GM23338 (cell line): ENCODE results near the gene ZEB1. TPM values are rescaled to one million over a fixed set of nuclear protein-coding genes. Genes with fewer than 3 reads are reported as not detected.

Experiments used
- ATAC-seq: fragments of 200-7000 bp; cut with Tn5 transposase; 3 replicates; pipeline ENCODE4 v1.9.1; 2020
- DNase-seq: peaks from one replicate; pipeline ENCODE4 v3.0.0-alpha.2; 2015; ENCODE audit warnings: low spot score
- H2AFZ ChIP-seq: fragments of 200-600 bp; sonication (generic); 2 replicates; pipeline ENCODE4 v1.8.0; 2016; ENCODE audit warnings: antibody characterized with exemption, mild to moderate bottlenecking, moderate library complexity
- H3F3A ChIP-seq: fragments of 200-600 bp; sonication (generic); replicated peaks from 2 replicates; pipeline ENCODE4 v1.8.0; 2017; ENCODE audit warnings: antibody characterized with exemption, mixed run types, low read depth
- H3K27ac ChIP-seq: fragments of 200-600 bp; sonication (generic); 2 replicates; pipeline ENCODE4 v1.6.1; 2016; ENCODE audit warnings: low read depth
- H3K27me3 ChIP-seq: fragments of 200-600 bp; sonication (generic); 2 replicates; pipeline ENCODE4 v1.8.0; 2016; ENCODE audit warnings: mild to moderate bottlenecking, mixed run types, moderate library complexity; ENCODE audit not compliant: insufficient read depth
- H3K36me3 ChIP-seq: fragments of 200-600 bp; sonication (generic); 2 replicates; pipeline ENCODE4 v1.8.0; 2016; ENCODE audit warnings: mild to moderate bottlenecking; ENCODE audit not compliant: insufficient read depth
- H3K4me1 ChIP-seq: fragments of 200-600 bp; sonication (generic); 2 replicates; pipeline ENCODE4 v1.8.0; 2016; ENCODE audit warnings: mild to moderate bottlenecking, moderate library complexity; ENCODE audit not compliant: insufficient read depth
- H3K4me2 ChIP-seq: fragments of 200-600 bp; sonication (generic); 2 replicates; pipeline ENCODE4 v1.7.1; 2017; ENCODE audit warnings: mixed run types
- H3K4me3 ChIP-seq: fragments of 200-600 bp; sonication (generic); 2 replicates; pipeline ENCODE4 v1.6.1; 2016; ENCODE audit warnings: mixed run types
- H3K79me2 ChIP-seq: fragments of 200-600 bp; sonication (generic); replicated peaks from 2 replicates; pipeline ENCODE4 v1.8.0; 2017; ENCODE audit warnings: mild to moderate bottlenecking; ENCODE audit not compliant: insufficient read depth
- H3K9me2 ChIP-seq: fragments of 200-600 bp; sonication (generic); 2 replicates; pipeline ENCODE4 v1.8.0; 2017; ENCODE audit not compliant: insufficient read depth
- H4K20me1 ChIP-seq: fragments of 200-600 bp; sonication (generic); replicated peaks from 2 replicates; pipeline ENCODE4 v1.8.0; 2017; ENCODE audit warnings: mild to moderate bottlenecking; ENCODE audit not compliant: insufficient read depth
- H3K27ac Mint-ChIP-seq: 2 replicates; pipeline ENCODE4 v1.8.0; 2020; ENCODE audit warnings: inconsistent platforms, mild to moderate bottlenecking, moderate library complexity, mixed read lengths
- H3K27me3 Mint-ChIP-seq: 3 replicates; pipeline ENCODE4 v1.8.0; 2022; ENCODE audit warnings: low read depth, mild to moderate bottlenecking, moderate library complexity, mixed read lengths, inconsistent platforms; ENCODE audit not compliant: insufficient read depth, poor library complexity
- H3K36me3 Mint-ChIP-seq: 3 replicates; pipeline ENCODE4 v1.8.0; 2021; ENCODE audit warnings: low read depth, mild to moderate bottlenecking, inconsistent platforms, moderate library complexity, mixed read lengths
- H3K4me1 Mint-ChIP-seq: 3 replicates; pipeline ENCODE4 v1.8.0; 2020; ENCODE audit warnings: mild to moderate bottlenecking, inconsistent platforms, mixed read lengths
- H3K4me3 Mint-ChIP-seq: 3 replicates; pipeline ENCODE4 v1.8.0; 2021; ENCODE audit warnings: moderate library complexity, mild to moderate bottlenecking, inconsistent platforms, mixed read lengths
- H3K9me3 Mint-ChIP-seq: 3 replicates; pipeline ENCODE4 v1.8.0; 2020; ENCODE audit warnings: moderate library complexity, mild to moderate bottlenecking, inconsistent platforms, mixed read lengths
- CREB1 ChIP-seq: fragments of 250-450 bp; sonication (Bioruptor Pico); IDR thresholded peaks from 2 replicates; pipeline ENCODE4 v1.5.0; 2020; ENCODE audit warnings: low read depth, mild to moderate bottlenecking, moderate library complexity
- EZH2 ChIP-seq: fragments of 200-600 bp; sonication (generic); IDR thresholded peaks from one replicate; pipeline ENCODE4 v1.8.0; 2017; ENCODE audit warnings: antibody characterized with exemption, mild to moderate bottlenecking, low read depth; ENCODE audit not compliant: unreplicated experiment
- EZH2phosphoT487 ChIP-seq: fragments of 200-600 bp; sonication (generic); IDR thresholded peaks from one replicate; pipeline ENCODE4 v1.8.1; 2018; ENCODE audit warnings: antibody characterized with exemption; ENCODE audit not compliant: unreplicated experiment
- JUNB ChIP-seq: IDR thresholded peaks from one replicate; pipeline ENCODE4 v1.6.1; 2016; ENCODE audit warnings: antibody characterized with exemption; ENCODE audit not compliant: unreplicated experiment
- NANOG ChIP-seq: IDR thresholded peaks from 2 replicates; pipeline ENCODE4 v1.6.1; 2016; ENCODE audit warnings: antibody characterized with exemption, borderline replicate concordance
- POLR2AphosphoS5 ChIP-seq: IDR thresholded peaks from 2 replicates; pipeline ENCODE4 v1.6.1; 2016; ENCODE audit warnings: antibody characterized with exemption, low read depth
- REST ChIP-seq: IDR thresholded peaks from one replicate; pipeline ENCODE4 v1.6.1; 2018; ENCODE audit warnings: antibody characterized with exemption; ENCODE audit not compliant: unreplicated experiment
- STAT1 ChIP-seq: IDR thresholded peaks from one replicate; pipeline ENCODE4 v1.6.1; 2016; ENCODE audit warnings: antibody characterized with exemption; ENCODE audit not compliant: unreplicated experiment
- ZNF114 ChIP-seq: fragments of 250-450 bp; sonication (Bioruptor Pico); IDR thresholded peaks from 2 replicates; pipeline ENCODE4 v1.5.0; 2020; ENCODE audit warnings: mild to moderate bottlenecking, moderate library complexity
- ZNF331 ChIP-seq: fragments of 250-450 bp; sonication (Bioruptor Pico); IDR thresholded peaks from 2 replicates; pipeline ENCODE4 v1.5.0; 2020; ENCODE audit warnings: low read depth, mild to moderate bottlenecking, moderate library complexity
- polyA plus RNA-seq: library from polyadenylated mRNA; unstranded; fragments of >200 nt; fragmentation: Nextera tagmentation; extraction: Ambion mirVana; gene quantifications from 2 replicates; pipeline ENCODE4 v1.2.1, GENCODE V29; 2016
- total RNA-seq: library from RNA; depleted of rRNA; stranded (reverse); fragments of >200 nt; shearing (Covaris generic); gene quantifications from 2 replicates; pipeline ENCODE4 v1.2.3, GENCODE V29; 2014
- TF ChIP-seq, protein P1 (sequence below), 2 experiments: fragments of 200-600 bp in 1 of 2; sonication (generic) in 1 of 2; conservative IDR thresholded peaks; 2 replicates each; pipeline versions ENCODE4 v1.5.1 to v1.6.1; 2016 to 2017; ENCODE audit warnings: antibody characterized with exemption in 2 of 2, low read depth in 2 of 2, mild to moderate bottlenecking in 2 of 2, moderate library complexity in 1 of 2
- TF ChIP-seq, protein P2 (sequence below): IDR thresholded peaks from 2 replicates; pipeline ENCODE4 v1.6.1; 2016; ENCODE audit warnings: antibody characterized with exemption

The ZEB1 gene
- total and polyA plus RNA-seq, 2 experiments from 2014 or later, result 0.16 to 0.45 TPM

DNA sequence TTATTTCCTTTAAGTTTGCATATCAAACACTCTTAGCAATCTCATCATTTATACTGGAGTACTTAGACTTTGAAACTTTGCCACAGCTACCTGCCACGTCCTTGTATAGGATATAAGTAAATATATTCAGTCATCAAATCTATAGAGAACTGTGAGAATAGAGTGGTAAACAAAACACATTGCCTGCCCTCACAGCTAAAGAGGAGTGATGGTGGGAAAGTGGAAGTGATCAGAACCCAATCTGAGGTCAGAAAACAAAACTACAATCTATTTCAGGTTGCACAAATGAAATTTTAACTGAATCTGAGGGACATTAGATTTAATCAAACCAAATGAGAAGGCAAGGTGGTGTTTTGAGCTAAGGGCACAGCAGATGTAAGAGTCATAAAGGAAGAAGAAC is 74.8 kb downstream of the ZEB1 start:
- H3K9me2 ChIP-seq, result no peaks in the 10 kb centered on the region
- no peak for TF ChIP-seq POLR2AphosphoS5
- TF ChIP-seq JUNB, result no peak
- no peak for TF ChIP-seq EZH2phosphoT487
- TF ChIP-seq, protein P1, sequence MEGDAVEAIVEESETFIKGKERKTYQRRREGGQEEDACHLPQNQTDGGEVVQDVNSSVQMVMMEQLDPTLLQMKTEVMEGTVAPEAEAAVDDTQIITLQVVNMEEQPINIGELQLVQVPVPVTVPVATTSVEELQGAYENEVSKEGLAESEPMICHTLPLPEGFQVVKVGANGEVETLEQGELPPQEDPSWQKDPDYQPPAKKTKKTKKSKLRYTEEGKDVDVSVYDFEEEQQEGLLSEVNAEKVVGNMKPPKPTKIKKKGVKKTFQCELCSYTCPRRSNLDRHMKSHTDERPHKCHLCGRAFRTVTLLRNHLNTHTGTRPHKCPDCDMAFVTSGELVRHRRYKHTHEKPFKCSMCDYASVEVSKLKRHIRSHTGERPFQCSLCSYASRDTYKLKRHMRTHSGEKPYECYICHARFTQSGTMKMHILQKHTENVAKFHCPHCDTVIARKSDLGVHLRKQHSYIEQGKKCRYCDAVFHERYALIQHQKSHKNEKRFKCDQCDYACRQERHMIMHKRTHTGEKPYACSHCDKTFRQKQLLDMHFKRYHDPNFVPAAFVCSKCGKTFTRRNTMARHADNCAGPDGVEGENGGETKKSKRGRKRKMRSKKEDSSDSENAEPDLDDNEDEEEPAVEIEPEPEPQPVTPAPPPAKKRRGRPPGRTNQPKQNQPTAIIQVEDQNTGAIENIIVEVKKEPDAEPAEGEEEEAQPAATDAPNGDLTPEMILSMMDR (conservative IDR thresholded peaks at IDR 0.05; ENCODE audit: low read depth in 2 of 2), result no peak
- TF ChIP-seq NANOG, result no peak
- no peak for TF ChIP-seq REST
- H3K79me2 ChIP-seq, result no peaks in the 10 kb centered on the region
- H3K27ac ChIP-seq, result no peak overlapping the region
- H3K36me3 ChIP-seq, result no peaks in the 10 kb centered on the region
- peaks cover 20% of the 10 kb centered on the region for H3K4me1 ChIP-seq
- no peaks in the 10 kb centered on the region for H3K27me3 ChIP-seq
- H3K36me3 Mint-ChIP-seq, result no peaks in the 10 kb centered on the region
- H2AFZ ChIP-seq, result no peak overlapping the region
- H4K20me1 ChIP-seq, result no peaks in the 10 kb centered on the region
- H3K27ac Mint-ChIP-seq, result no peak overlapping the region
- H3K4me3 ChIP-seq, result no peak overlapping the region
- H3K9me3 Mint-ChIP-seq, result no peaks in the 10 kb centered on the region
- peaks cover 16% of the 10 kb centered on the region for H3K4me1 Mint-ChIP-seq
- no peaks in the 10 kb centered on the region for H3K27me3 Mint-ChIP-seq
- no peaks in the 10 kb centered on the region for H3F3A ChIP-seq
- DNase-seq (no peak), ATAC-seq (no peak)
- H3K4me3 Mint-ChIP-seq, result no peak overlapping the region
- H3K4me2 ChIP-seq, result no peak overlapping the region

DNA sequence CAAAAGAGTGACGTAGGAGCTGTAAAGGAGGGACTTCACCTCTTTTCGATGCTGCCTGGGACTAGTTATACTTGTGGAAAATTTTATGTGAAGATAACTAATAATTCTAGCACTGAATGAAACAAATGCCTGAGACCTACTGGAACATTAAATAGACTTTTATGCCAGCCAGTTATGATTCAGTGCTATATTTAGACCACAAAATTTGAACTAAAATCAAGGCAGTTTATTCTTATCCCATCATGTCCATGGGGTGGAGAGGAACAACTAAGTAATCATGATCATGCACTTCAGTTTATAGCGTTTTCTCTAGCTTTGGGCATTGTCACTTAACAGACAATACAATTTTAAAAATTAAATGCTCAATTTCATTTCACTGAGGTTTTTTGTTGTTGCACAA is 76.7 kb downstream of the ZEB1 start:
- H3K36me3 Mint-ChIP-seq, result no peaks in the 10 kb centered on the region
- Histone ChIP-seq H3K27me3 (no peaks in the 10 kb centered on the region), H3K4me3 (no peak overlapping the region), H3K79me2 (no peaks in the 10 kb centered on the region), H3K9me2 (no peaks in the 10 kb centered on the region), H3K27ac (no peak overlapping the region), H3K4me2 (no peak overlapping the region), H4K20me1 (no peaks in the 10 kb centered on the region), H3K36me3 (no peaks in the 10 kb centered on the region), H3F3A (no peaks in the 10 kb centered on the region), H2AFZ (no peak overlapping the region), H3K4me1 (peaks cover 16% of the 10 kb centered on the region)
- no peak for DNase-seq
- H3K4me3 Mint-ChIP-seq, result no peak overlapping the region
- ATAC-seq, result no peak
- peaks cover 15% of the 10 kb centered on the region for H3K4me1 Mint-ChIP-seq
- H3K27me3 Mint-ChIP-seq, result no peaks in the 10 kb centered on the region
- no peak overlapping the region for H3K27ac Mint-ChIP-seq
- no peaks in the 10 kb centered on the region for H3K9me3 Mint-ChIP-seq
- TF ChIP-seq EZH2, result no peak
- TF ChIP-seq NANOG, result no peak
- TF ChIP-seq ZNF114, result no peak
- no peak for TF ChIP-seq STAT1
- no peak for TF ChIP-seq JUNB
- TF ChIP-seq, protein P2, sequence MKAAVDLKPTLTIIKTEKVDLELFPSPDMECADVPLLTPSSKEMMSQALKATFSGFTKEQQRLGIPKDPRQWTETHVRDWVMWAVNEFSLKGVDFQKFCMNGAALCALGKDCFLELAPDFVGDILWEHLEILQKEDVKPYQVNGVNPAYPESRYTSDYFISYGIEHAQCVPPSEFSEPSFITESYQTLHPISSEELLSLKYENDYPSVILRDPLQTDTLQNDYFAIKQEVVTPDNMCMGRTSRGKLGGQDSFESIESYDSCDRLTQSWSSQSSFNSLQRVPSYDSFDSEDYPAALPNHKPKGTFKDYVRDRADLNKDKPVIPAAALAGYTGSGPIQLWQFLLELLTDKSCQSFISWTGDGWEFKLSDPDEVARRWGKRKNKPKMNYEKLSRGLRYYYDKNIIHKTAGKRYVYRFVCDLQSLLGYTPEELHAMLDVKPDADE, result no peak
- TF ChIP-seq, protein P1 (conservative IDR thresholded peaks at IDR 0.05; ENCODE audit: low read depth in 2 of 2), result no peak
- no peak for TF ChIP-seq REST
- TF ChIP-seq ZNF331, result no peak
- TF ChIP-seq CREB1 (CRISPR knock-in tag), result no peak
